Glutamatergic neuron (in vitro differentiated cells): ENCODE data around the gene DGKD. TPM values are rescaled to one million over a fixed set of nuclear protein-coding genes. Genes with fewer than 3 reads are reported as not detected.

Experiments
- DNase-seq: peaks from one replicate; pipeline ENCODE4 v3.0.0; 2022
- H3K27ac Mint-ChIP-seq: one replicate; pipeline ENCODE4 v1.8.0; 2020; ENCODE audit warnings: mild to moderate bottlenecking, mixed read lengths, inconsistent platforms; ENCODE audit not compliant: unreplicated experiment
- H3K27me3 Mint-ChIP-seq: one replicate; pipeline ENCODE4 v1.8.0; 2020; ENCODE audit warnings: mild to moderate bottlenecking, moderate library complexity, mixed read lengths, inconsistent platforms; ENCODE audit not compliant: unreplicated experiment
- H3K36me3 Mint-ChIP-seq: one replicate; pipeline ENCODE4 v1.8.0; 2020; ENCODE audit warnings: mild to moderate bottlenecking, mixed read lengths, inconsistent platforms; ENCODE audit not compliant: unreplicated experiment
- H3K4me1 Mint-ChIP-seq: one replicate; pipeline ENCODE4 v1.8.0; 2020; ENCODE audit warnings: mild to moderate bottlenecking, low read depth, mixed read lengths, inconsistent platforms; ENCODE audit not compliant: unreplicated experiment
- H3K4me3 Mint-ChIP-seq: one replicate; pipeline ENCODE4 v1.8.0; 2020; ENCODE audit warnings: mild to moderate bottlenecking, mixed read lengths, inconsistent platforms; ENCODE audit not compliant: unreplicated experiment
- H3K9me3 Mint-ChIP-seq: one replicate; pipeline ENCODE4 v1.8.0; 2020; ENCODE audit warnings: mild to moderate bottlenecking, moderate library complexity, mixed read lengths, inconsistent platforms; ENCODE audit not compliant: unreplicated experiment
- total RNA-seq: library from RNA; stranded (reverse); fragmentation: NEBNext Ultra II Directional; extraction: Animal tissue kit (Norgen Biotek cat#: 25700); gene quantifications from one replicate; pipeline ENCODE4 v1.2.1, GENCODE V29; 2021; ENCODE audit not compliant: unreplicated experiment
- TF ChIP-seq, protein P1 (sequence below): fragments of 200-600 bp; sonication (generic); IDR thresholded peaks from one replicate; pipeline ENCODE4 v1.5.0; 2021; ENCODE audit not compliant: partially characterized antibody, unreplicated experiment

DGKD gene
- total RNA-seq, 1 donor from 2014 or later, result 67.6 TPM

DNA sequence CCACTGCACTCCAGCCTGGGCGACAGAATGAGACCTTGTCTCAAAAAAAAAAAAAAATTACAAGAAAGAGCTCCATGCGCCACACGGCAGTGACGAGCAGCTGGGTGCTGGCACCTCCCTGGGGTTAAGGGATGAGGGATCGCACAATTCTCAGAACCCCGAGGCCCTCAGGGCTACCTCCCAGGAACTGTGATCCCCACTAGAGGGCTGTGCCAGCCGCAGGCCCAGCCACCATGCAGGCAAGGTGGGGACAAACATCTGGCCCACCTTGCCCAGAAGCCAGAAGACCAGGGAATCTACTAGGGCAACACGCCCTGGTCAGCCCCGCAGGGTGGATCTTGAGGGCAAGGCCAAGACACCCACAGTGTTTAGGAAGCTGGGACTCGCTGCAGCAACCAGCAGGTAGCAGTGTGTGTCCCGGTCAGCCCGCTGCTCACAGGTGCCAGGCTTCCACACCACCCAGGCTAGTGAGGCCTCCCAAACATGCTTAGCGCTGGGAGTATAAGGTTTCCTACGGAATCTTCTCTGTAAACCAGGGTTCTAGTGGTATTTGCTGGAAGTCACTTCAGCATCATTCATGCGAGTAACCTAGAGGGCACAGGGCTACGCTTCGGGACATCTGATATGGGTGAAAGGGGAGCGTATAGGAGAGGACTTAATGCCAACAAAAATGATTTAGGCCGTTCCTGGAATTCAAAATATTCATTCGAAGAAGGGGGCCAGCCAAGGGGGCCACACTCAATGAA lies 39.9 kb upstream of the DGKD start:
- H3K27me3 Mint-ChIP-seq, result no peaks in the 10 kb centered on the region
- H3K4me3 Mint-ChIP-seq, result no peak overlapping the region
- H3K9me3 Mint-ChIP-seq, result peaks cover 4% of the 10 kb centered on the region
- DNase-seq, result no peak
- H3K36me3 Mint-ChIP-seq, result no peaks in the 10 kb centered on the region
- H3K4me1 Mint-ChIP-seq, result no peaks in the 10 kb centered on the region
- TF ChIP-seq, protein P1, sequence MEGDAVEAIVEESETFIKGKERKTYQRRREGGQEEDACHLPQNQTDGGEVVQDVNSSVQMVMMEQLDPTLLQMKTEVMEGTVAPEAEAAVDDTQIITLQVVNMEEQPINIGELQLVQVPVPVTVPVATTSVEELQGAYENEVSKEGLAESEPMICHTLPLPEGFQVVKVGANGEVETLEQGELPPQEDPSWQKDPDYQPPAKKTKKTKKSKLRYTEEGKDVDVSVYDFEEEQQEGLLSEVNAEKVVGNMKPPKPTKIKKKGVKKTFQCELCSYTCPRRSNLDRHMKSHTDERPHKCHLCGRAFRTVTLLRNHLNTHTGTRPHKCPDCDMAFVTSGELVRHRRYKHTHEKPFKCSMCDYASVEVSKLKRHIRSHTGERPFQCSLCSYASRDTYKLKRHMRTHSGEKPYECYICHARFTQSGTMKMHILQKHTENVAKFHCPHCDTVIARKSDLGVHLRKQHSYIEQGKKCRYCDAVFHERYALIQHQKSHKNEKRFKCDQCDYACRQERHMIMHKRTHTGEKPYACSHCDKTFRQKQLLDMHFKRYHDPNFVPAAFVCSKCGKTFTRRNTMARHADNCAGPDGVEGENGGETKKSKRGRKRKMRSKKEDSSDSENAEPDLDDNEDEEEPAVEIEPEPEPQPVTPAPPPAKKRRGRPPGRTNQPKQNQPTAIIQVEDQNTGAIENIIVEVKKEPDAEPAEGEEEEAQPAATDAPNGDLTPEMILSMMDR, result no peak
- H3K27ac Mint-ChIP-seq, result no peak overlapping the region

DNA sequence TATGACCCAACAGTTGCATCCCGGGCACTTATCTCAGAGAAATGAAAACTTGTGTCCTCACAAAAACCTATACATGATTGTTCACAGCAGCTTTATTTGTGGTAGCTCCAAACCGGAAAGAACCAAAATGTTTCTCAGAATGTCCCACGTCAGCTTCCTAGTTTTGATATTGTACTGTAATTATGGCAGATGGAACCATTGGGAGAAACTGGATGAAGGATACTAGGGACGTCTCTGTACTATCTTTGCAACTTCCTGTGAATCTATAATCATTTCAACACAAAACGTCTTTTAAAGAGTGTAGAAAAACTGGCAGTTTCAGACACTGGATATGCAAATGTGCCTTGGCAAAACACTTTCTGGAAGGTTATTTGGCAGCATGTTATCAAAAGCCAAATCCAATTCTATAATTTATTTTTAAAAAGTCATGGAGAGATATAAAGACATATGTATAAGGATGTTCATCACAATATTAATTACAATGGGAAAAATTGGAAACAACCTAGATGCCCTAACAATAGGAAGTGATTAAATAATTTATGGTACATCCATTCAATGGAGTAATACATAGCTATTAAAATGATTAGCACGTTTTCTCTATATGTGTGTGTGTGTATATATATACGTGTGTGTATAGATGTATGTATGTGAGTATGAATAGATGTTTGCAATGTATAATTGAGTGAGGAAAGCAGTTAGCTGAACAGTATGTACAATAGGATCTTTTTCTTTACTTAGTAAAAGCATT lies 36.9 kb upstream of the DGKD start:
- H3K4me3 Mint-ChIP-seq, result no peak overlapping the region
- H3K27me3 Mint-ChIP-seq, result no peaks in the 10 kb centered on the region
- H3K27ac Mint-ChIP-seq, result no peak overlapping the region
- no peak for DNase-seq
- TF ChIP-seq, protein P1, result no peak
- H3K9me3 Mint-ChIP-seq, result no peaks in the 10 kb centered on the region
- no peaks in the 10 kb centered on the region for H3K36me3 Mint-ChIP-seq
- H3K4me1 Mint-ChIP-seq, result peaks cover 4% of the 10 kb centered on the region

DNA sequence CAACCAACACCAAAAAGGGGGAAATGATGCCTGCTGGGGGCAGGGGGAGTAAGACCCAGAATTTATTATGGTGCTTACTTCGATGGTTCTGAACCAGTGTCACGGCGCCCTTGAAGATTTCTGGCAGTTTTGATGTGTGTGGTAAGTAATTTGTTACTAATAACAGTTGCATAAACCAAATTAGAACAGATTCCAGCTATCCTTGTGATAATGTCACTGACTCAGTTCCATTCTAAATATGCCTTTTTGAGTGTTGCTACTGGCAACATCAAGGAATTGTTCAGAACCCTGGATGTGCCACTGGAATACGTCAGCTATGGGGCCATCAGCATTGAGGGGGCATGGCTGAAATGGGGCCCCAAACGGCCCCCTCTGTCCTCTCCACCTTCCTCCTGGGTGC lies 35.0 kb upstream of the DGKD start:
- Mint-ChIP-seq H3K36me3 (no peaks in the 10 kb centered on the region), H3K9me3 (peaks cover 1% of the 10 kb centered on the region), H3K27me3 (no peaks in the 10 kb centered on the region), H3K4me3 (no peak overlapping the region), H3K27ac (no peak overlapping the region), H3K4me1 (peaks cover 4% of the 10 kb centered on the region)
- TF ChIP-seq, protein P1, result no peak
- DNase-seq, result no peak

DNA sequence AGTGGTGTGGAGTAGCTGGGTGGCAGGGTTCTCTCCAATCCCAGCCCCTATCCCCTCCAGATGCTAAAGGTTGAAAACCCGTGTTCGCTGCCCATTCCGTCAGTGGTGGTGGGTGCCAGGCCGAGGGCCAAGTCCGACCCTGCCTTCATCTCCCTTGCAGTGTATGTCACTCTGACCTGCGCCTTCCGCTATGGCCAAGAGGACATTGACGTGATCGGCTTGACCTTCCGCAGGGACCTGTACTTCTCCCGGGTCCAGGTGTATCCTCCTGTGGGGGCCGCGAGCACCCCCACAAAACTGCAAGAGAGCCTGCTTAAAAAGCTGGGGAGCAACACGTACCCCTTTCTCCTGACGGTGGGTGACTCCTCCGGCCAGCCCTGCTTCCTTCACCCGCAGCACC lies 33.8 kb upstream of the DGKD start:
- DNase-seq, result no peak
- Mint-ChIP-seq H3K36me3 (no peaks in the 10 kb centered on the region), H3K4me3 (no peak overlapping the region), H3K9me3 (peaks cover 1% of the 10 kb centered on the region), H3K4me1 (peaks cover 4% of the 10 kb centered on the region), H3K27ac (no peak overlapping the region), H3K27me3 (no peaks in the 10 kb centered on the region)
- TF ChIP-seq, protein P1, result no peak

DNA sequence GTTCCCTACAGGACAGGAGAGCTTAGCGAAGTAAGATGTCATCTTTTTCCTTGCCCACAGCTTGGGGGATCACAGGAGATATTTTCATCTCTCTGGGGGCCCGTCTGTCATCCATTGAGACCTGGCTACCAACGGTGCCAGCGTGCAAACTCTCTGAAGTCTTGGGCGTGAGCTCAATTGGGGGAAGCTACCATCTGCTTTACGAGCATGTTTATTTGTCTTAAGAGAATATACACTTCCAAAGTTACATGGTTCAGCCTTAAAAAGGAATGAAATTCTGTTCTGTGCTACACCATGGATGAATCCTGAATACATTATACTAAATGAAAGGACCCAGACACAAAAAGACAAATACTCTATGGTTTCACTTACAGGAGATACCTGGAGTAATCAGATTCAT lies 33.1 kb upstream of the DGKD start:
- Mint-ChIP-seq H3K4me1 (peaks cover 4% of the 10 kb centered on the region), H3K36me3 (no peaks in the 10 kb centered on the region), H3K27ac (no peak overlapping the region), H3K4me3 (no peak overlapping the region), H3K9me3 (peaks cover 1% of the 10 kb centered on the region), H3K27me3 (no peaks in the 10 kb centered on the region)
- DNase-seq, result no peak
- TF ChIP-seq, protein P1, result no peak
